GM21529 (cell line): ENCODE results near the gene ZBTB24.

Experiments
- ATAC-seq: cut with Tn5 transposase; IDR thresholded peaks from one replicate; pipeline ENCODE4 v1.9.1; 2021; ENCODE audit not compliant: unreplicated experiment

ZBTB24 gene

GRCh38 chr6:109429496-109429895 is 53.5 kb downstream of the ZBTB24 start:
- ATAC-seq: no peak

- ATAC-seq: no peak
Measured at GRCh38 chr6:109428889-109429477, 54.0 kb downstream of the ZBTB24 start.

- no peak for ATAC-seq
Measured at GRCh38 chr6:109424946-109425345, 58.1 kb downstream of the ZBTB24 start.

GRCh38 chr6:109421184-109421583 is 61.8 kb downstream of the ZBTB24 start:
- ATAC-seq: no peak

GRCh38 chr6:109420751-109421150 is 62.3 kb downstream of the ZBTB24 start:
- no peak for ATAC-seq

- no peak for ATAC-seq
Measured at GRCh38 chr6:109417646-109418045, 65.4 kb downstream of the ZBTB24 start.
